Activated effector memory CD4-positive, alpha-beta T cell treated with Interleukin-2 at 50 U/mL for 16 hours (primary cell): ENCODE measurements around the gene FNDC3A.

Source experiments
- DNase-seq: peaks from one replicate; pipeline ENCODE4 v3.0.0-alpha.2; 2020

The FNDC3A gene, protein sequence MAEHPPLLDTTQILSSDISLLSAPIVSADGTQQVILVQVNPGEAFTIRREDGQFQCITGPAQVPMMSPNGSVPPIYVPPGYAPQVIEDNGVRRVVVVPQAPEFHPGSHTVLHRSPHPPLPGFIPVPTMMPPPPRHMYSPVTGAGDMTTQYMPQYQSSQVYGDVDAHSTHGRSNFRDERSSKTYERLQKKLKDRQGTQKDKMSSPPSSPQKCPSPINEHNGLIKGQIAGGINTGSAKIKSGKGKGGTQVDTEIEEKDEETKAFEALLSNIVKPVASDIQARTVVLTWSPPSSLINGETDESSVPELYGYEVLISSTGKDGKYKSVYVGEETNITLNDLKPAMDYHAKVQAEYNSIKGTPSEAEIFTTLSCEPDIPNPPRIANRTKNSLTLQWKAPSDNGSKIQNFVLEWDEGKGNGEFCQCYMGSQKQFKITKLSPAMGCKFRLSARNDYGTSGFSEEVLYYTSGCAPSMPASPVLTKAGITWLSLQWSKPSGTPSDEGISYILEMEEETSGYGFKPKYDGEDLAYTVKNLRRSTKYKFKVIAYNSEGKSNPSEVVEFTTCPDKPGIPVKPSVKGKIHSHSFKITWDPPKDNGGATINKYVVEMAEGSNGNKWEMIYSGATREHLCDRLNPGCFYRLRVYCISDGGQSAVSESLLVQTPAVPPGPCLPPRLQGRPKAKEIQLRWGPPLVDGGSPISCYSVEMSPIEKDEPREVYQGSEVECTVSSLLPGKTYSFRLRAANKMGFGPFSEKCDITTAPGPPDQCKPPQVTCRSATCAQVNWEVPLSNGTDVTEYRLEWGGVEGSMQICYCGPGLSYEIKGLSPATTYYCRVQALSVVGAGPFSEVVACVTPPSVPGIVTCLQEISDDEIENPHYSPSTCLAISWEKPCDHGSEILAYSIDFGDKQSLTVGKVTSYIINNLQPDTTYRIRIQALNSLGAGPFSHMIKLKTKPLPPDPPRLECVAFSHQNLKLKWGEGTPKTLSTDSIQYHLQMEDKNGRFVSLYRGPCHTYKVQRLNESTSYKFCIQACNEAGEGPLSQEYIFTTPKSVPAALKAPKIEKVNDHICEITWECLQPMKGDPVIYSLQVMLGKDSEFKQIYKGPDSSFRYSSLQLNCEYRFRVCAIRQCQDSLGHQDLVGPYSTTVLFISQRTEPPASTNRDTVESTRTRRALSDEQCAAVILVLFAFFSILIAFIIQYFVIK

DNA sequence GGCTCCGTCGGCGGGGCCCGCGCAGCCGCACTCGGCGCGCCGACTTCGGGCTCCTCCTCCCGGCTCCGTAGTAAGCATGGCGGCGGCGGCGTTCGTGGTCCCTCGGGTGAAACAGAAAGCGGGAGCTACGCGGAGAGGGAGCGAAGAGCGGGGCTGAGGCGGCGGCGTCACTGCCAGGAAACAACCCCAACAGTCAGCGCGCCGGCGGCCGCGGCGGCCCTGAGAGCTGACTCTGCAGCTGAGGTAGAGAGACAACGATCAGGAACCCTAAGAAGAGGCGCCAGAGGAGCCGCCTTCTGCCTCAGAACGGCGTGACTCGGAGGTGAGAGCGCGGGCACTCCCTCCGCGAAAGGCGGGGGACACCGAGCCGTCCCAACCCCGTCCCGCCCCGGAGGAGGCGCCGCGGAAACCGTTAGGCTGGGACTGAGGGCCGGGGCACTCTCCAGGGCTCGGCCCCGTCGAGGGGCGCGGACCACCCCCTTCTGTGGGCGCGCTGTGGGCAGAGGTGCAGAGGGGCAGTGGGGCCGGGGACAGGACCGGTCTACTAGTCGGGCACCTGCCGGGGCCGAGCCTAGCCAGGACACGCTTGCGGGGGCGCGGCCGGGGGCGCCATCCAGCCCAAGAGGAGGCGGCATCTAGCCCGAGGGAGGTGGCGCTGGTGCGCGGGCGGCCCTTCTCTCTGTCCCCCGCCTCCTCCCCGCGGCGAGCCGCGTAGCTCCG lies at the start of gene FNDC3A:
TSS of gene FNDC3A (plus strand) at position 57 of the 720 bp plus-strand sequence. CDS start 30,279 bp downstream, outside the sequence.
- DNase-seq, result peak; percentile 75

DNA sequence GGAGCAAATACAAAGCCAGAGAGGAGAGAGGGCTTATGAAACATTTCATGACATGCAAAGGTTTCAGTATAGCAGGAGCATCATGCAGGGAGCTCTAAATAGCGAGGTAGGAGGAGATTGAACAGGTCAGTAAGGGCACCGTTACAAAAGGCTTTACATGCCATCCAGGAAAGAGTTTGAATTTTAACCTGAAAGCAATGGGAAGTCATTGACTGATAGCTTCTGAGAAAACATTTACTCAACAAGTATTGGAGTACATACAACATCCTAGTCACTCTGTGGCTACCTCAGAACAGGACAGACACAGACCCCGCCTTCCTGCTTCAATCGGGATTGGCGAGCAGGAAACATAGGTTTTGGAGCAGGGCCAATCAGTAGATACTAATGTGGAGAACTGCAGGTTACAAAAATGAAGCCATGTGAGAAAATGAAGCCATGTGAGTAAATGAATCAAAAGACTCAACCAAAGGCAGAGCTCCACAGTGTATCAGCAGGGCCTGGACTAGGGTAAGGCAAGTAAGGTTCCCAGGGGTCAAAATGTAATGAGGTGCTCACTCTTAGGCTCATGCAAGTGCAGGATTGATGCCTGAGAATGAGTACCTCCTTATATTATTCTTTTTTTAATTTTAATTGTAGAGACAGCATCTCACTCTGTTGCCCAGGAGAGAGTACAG lies 46.8 kb upstream of the FNDC3A start:
- DNase-seq, result no peak

DNA sequence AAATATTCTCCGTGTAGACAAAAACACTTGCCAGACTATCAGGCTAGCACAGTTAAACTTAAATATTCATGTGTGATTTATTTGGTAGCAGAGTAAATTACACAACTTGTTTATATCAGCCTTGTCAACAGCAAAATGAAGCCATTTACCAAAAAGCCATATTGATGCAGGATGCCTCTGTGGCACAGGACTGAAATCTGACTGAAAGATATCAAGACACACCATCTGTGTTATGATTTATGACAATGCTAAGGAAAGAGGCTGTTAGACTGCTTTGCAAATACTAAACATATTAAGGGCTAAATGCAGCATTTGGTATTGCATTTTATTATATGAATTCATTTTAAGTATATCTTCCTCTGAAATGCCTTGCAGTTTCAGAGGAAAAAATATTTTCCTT lies 44.8 kb upstream of the FNDC3A start:
- no peak for DNase-seq

DNA sequence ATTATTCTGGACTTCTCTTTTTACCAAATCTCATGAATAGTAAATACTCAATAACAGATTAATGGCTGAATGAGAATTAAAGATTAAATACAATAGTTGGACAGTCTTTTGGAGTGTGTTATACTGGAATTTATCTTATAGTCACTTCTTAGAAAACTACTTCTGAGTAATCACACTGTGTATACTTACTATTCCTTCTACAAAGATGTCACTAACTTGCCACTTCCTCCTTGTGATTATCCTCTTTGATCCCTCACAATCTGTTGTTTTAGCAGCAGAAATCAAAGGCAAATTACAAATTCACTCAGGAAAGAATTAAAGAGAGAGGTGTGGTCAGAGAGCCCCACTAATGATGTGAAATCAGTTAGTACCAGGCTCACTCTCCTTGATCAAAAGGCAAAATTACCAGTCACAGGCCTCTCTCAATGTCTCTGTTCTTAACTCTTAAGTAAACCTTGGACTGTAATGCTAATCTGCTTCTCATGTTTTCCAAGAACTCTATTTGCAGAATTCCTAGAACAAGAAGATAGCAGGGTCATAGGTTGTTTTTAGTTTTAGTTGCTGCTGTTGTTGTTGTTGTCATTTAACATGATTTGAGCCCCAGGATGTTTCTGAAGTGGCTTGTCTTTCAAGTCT lies 37.3 kb upstream of the FNDC3A start:
- DNase-seq, result no peak

DNA sequence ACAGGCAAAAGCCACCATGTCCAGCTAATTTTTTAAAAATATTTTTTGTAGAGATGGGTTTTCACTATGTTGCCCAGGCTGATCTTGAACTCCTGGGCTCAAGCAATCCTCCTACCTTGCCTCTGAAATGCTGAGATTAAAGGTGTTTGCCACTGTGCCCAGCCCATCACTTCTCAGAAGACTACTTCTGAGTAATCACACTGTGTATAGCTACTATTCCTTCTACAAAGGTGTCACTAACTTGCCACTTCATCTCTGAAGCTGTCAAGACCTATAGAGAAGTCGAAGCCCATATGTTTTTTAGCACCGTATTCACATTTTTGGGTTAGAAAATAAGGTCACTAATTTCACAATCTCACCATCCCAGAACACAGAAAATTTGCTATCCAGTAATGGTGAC lies 36.0 kb upstream of the FNDC3A start:
- DNase-seq, result no peak

DNA sequence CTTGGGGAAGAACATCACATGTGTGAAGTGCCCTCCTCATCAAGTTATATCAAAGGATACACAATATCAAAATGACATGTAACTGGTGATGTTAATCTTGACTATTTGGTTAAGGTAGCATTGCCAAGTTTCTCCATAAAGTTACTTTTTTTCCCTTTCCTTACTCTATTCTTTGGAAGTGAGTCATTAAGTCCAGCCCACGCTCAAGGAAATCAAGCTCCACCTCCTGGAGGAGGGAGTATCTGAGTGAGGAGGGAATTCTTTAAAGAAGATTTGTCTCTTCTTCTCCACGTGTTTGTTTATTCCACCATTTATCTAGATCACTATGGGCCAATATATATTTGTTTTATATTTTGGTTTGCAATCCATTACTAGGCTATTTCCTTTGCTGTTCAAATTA lies 33.6 kb upstream of the FNDC3A start:
- DNase-seq, result no peak

DNA sequence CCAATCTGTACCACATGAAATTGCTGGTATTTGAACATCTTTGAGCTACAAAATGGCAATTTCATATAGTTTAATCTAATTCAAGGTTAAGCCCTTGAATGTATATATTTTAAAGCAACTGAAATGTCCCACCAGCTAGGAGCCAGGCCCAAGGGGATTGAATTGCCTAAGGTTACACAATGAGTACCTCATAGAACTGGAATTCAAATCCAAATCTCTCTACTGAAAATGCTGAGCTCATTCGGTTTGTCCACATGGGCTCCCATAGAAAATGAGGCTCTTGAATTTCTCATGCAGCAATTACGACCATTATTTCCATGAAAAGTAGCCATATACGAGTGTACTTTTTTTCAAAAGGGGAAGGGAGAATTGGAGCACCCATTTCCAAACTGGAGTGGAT lies 31.5 kb upstream of the FNDC3A start:
- DNase-seq, result no peak

DNA sequence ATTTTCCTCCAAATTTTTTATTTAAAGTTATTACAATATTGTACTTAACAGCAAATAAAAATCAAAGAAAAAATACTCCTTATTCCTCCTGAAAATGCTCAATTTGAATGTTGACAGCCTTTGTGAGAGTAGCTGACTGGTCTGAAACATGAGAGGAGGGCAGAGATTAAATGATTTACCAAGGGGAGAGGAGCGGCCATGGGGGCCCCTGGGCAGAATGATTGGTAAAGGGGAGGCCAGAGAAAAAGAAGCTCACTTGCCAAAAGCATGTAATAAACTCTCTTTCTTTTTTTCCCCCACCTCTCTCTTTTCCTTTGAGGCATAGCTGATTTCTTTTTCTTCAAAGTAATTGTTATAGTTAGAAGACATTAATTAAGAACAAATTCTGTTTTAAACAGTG lies 30.1 kb upstream of the FNDC3A start:
- no peak for DNase-seq

DNA sequence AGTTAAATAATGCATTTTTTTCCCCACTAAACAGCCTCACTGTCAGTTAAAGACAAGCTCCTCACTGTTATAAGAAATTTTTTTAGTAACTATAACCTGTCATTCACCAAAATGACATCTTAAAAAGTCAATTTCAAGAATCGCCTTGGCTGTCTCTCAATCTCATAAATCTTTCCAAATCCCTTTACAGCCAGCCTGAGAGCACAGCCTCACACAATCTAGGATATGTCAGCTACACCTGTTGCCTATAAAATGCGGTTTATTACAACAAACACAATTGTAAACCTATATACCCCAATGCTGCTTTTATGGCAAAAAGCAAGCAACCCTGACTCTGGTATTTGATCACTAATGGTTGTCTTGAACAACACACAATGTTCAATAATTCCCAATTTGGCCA lies 29.5 kb upstream of the FNDC3A start:
- DNase-seq, result no peak

DNA sequence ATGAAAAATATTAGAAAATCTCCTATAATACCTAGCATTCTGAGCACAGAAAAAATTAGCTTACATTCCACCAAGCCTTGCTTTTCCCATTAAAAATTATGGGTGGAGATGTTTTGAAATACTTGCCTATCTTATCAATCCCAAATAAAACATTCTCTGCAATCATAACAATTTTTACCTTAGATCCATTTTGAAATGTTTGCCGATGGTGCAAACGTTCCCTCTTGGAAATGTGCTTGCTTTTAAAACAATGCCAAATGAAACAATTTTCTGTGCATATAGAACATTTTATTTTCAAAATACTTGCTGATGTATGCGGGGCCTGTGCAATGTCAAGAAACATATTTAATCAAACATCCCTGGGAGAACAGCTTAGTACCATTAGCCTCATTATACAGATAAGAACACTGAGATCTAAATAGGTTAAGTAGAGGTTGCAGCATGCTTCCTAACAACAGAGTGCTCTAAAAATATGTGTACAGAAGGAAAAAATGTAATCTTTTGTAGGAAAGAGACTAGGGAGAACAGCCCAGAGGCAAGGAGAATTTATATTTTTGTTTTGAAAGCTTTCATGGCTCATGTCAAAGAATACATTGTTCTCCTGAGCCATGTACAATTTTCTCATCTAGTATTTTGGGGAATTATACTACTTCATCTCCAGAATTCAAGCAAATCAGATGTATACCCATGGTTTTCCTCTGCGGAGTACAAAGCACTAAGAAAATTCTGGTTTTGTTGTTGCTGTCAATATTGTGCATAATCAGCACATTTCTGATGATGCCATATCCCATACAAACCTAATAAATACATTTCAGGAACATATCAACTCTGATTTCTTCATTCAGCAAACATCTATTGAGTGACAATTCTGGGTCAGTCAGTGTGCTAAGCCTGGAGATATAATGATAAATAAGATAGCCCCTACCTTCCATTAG lies 25.9 kb upstream of the FNDC3A start:
- DNase-seq, result no peak

DNA sequence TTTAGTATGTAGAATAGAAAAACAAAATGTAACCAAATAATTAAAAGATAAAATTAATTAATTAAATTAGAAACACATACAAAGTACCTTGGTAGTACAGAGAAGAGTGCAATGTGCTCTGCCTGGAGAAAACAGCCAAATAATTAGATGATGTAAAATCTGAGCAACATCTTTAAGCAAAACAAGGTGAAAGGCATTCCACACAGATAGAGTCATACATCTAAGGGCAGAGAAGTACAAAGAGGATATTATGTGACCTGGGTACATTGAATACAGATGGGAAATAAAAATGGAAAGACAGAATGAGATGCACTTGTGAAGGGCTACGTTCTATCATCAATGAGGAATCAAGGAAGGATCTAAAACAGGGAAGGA lies 25.2 kb upstream of the FNDC3A start:
- DNase-seq, result no peak

DNA sequence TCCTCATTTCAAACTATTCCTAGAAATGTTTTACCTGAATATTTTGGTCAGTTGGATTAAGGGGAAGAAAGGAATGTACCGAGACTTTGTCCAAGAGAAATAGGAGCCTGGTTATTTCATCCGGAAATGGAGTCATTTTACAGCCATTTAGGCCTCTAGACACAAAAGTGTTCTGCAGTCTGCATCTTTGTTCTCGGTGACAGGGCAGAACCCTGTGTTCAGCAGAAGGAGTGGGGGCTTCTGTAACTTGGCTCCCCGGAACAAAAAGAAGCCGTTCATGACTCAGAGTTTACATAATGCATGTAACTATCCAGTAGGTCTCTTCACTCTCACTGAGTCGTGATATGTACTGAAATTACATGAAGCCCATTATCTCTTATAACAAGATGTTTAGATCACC lies 21.6 kb upstream of the FNDC3A start:
- DNase-seq, result no peak

DNA sequence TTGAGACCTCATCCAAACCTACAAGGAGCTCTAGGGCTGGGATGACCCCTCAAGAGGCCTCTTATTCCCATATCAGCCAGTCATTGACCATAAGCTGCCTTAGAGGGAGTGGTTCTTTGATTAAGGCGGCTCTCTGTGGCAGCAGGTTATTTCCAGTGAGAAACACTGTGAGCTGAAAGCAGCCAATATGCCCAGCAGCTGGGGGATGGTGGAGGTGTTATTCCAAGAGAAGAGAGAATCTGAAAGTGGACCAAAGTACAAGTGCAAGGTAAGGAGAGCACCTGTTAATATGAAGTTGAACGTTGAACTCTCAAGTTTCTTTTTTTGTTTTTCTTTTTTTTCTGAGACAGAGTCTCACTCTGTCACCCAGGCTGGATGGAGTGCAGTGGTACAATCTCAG lies 20.2 kb upstream of the FNDC3A start:
- DNase-seq, result no peak

DNA sequence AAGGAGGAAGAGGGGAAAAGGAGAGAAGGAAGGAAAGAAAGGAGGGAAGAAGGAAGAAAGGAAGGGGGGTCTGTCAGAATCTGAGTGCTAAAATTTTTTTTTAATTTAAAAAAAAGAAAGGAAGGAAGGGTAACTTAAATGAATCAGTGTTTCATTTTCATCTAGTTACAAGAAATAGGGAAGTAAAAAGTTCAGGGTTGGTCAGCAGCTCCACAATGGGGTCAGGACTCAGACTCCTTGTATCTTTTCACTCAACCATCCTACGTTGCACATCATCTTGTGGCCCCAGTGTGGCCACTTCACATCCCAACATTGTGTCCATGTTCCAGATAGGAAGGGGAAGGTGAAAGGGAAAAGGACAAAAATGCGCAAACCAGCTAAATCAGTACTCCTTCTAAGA lies 14.3 kb upstream of the FNDC3A start:
- DNase-seq, result no peak

DNA sequence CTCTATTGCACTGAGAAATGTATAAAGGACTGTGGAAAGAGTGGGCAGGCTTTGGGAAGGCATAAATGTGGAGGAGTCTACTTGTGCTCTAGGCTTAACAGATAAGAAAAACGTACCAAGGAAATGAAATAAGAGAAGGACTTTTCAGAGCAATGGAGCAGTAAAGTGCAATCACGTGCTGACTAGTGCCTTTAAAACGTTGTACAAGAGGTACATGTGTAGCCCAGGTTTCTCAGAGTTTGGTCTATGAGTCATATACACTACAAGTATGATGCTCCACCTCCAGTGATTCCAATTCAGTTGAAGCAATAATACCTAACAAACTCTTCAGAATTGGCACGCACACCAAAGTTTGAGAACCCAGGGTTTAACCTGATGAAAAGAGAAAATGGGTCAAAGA lies 13.4 kb upstream of the FNDC3A start:
- DNase-seq, result no peak

DNA sequence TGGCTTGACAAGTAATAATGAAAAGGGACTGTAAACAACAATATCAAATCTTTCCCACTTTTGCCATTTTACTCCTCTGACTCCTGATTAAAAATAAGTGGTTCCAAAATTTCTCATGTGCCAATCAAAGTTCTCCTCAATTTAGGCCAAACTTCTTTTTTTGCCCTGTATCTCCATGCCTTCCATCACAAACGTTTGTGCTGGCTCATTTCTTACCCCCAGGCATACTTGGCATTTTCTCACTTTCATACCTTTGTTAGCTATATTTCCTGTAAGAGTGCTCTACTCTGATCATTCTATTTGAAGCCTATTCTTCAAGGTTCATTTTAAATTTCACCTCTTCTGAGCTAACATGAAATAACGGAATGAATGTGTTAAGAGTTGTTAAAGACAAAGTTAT lies 10.0 kb upstream of the FNDC3A start:
- DNase-seq, result no peak

DNA sequence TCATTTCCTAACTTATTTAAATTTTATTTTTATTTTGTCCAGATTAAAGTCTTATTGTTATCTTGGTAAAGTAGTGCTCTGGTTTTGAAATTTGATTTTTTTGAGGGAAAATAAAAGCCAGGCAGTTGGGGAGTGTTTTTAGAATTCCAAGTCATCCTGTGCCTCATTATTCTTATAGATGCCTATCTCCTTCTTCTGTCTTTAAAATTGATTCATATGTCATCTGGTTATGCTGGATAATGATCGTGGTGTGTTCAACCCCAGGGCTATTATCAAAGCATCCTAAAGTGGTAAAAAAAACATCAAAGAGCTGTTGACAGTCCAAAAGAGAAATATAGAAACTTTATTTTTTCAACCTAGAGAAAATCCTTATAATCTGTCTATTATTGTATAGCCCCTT lies 6.0 kb upstream of the FNDC3A start:
- no peak for DNase-seq

DNA sequence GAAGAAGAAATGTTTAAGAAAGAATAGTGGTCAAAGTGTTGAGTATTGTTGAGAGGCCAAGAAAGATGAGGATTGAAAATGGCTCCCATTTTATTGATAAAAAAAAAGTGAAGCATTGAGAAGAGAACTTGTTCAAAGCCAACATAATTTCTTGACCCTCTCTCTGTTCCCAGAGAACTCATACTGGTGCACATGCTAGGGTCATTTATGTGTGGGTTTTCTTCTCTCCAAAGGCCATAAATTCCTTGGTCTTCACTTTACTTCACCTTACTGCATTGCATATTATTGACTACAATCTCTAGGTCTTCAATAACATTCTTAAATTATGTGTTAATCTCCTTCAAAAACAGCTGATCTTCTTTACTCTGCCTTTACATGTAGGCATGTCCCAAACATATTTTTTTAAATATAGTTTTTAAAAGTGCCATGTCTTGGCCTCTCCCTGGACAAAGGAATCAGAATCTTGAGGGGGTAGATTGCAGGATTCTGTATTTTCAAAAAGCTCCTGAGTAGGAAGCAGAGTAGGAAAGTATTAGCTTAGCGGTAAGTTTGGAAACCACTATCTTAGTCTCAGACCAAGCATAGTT lies 1.8 kb upstream of the FNDC3A start:
- DNase-seq, result no peak

DNA sequence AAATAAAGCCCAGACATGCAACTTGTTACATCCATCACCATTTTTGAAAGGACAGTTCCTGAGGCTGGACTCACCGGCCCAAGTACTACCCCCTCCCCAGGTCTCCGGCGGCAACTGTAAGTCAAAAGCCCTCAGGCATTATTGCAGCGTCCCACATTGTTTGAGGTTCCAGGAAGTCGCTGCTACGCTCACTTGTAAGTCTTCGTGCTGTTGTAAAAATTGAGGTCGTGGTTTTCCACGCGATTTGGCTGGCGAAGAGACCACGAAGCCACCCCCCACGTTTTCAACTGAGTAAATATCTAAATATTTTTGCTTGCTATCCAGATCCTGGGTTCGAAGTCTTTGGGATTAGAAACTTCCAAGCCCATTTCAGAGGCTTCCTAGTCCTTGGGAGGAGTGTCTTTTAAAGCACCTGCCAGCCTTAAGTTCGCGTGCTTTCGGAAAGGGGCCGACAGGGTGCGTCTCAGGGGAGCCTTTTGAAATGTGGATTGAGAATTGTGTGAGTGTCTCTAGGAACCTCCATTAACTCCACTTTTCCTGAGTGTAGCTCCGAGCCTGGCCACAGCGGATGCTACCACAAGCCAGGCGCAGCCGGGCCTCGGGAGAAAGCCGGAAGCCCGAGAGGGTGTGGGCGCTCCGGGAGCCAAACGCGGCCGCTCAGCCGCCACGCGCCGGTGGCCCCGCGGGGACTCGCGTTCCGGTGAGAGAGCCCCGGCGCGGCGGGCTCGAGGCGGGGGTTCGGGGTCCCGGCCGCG lies 434 bp upstream of the FNDC3A start:
- peak; percentile 45 for DNase-seq
